Prostate gland (tissue), 2 donors: Measurements from ENCODE around the gene C1QL2.

ENCODE experiments used
- CTCF ChIP-seq, 4 experiments: fragments of 200-600 bp in 2 of 4; fragments of 450-650 bp in 2 of 4; sonication (generic) in 2 of 4; IDR thresholded peaks; 1 replicate in 3 of 4; 2 replicates in 1 of 4; pipeline ENCODE4 v1.5.1; 2016 to 2019; ENCODE audit warnings: antibody characterized with exemption in 4 of 4, mild to moderate bottlenecking in 2 of 4, moderate library complexity in 2 of 4
- POLR2A ChIP-seq: fragments of 450-650 bp; IDR thresholded peaks from one replicate; pipeline ENCODE4 v1.6.1; 2016; ENCODE audit warnings: antibody characterized with exemption, mild to moderate bottlenecking
- POLR2AphosphoS5 ChIP-seq: sonication (generic); formaldehyde crosslinking; IDR thresholded peaks from one replicate; pipeline ENCODE4 v1.6.1; 2017; ENCODE audit warnings: antibody characterized with exemption

GRCh38 chr2:119119076-119119785, 39.3 kb downstream of the C1QL2 start:
- TF ChIP-seq POLR2A = no peak
- no peak for TF ChIP-seq CTCF (IDR thresholded peaks at IDR 0.05)
- no peak for TF ChIP-seq POLR2AphosphoS5
